ENCODE measurements around the gene TUBA4B.
"Not testable (repeated sequence)": the region's sequence is repeated elsewhere in the genome, so short reads cannot be mapped to it uniquely, and the experiment has no call there.

The TUBA4B gene

DNA sequence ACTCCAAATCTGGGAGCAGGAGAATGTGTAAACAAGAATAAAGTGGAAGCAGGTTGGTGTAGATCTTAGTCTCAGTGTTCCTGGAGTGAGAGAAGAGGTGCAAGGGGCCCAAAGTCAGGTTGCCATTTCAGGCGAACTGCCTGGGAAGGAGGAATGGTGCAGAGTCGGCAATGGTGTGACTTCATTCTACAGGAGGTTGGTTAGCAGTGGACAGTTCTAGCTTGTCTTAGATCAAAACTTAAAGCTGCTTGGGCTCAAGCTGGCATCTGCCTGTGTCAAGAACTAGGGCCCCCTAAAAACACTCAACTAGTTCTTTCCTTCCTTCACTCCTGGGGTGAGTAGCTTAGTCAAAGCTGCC lies 4.2 kb upstream of the TUBA4B start:
- DNase-seq: no peak

DNA sequence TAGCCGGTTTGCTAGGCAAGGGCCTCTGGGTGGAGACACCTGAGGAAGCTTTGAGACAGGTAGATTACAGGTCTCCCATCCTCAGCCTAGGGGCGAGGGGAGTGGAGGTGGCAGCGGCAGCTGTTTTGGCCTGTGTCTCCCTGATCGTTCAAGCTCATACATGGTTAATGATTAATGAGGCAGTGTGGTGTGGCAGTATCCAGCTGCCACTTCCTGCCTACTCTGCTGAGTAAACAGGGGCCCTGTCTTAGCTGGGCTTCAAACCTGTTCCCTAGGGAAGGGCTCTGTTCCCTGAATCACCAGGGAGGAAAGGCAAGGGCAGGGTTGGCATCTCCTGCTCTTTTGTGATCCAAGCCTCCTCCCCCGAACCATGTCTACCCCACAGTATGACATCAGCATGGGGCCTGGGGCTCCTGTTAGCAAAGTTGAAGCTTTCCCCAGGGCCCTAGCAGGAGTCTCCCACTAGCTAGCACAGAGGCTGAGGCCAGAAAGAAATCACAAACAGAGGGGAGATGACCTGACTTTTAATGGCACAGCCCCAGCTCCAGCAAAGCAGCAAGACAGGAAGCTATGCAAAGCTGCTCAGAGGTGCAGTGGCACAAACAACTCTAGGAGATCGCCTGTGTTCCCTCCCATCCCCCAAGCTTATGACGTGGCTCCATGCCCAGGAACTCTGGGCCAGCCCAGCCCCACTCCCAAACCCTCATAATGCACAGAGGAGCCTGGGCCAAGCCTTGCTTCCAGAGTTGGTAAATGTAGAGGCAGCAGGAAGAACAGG lies 3.7 kb upstream of the TUBA4B start:
- DNase-seq: peak; percentile 80

DNA sequence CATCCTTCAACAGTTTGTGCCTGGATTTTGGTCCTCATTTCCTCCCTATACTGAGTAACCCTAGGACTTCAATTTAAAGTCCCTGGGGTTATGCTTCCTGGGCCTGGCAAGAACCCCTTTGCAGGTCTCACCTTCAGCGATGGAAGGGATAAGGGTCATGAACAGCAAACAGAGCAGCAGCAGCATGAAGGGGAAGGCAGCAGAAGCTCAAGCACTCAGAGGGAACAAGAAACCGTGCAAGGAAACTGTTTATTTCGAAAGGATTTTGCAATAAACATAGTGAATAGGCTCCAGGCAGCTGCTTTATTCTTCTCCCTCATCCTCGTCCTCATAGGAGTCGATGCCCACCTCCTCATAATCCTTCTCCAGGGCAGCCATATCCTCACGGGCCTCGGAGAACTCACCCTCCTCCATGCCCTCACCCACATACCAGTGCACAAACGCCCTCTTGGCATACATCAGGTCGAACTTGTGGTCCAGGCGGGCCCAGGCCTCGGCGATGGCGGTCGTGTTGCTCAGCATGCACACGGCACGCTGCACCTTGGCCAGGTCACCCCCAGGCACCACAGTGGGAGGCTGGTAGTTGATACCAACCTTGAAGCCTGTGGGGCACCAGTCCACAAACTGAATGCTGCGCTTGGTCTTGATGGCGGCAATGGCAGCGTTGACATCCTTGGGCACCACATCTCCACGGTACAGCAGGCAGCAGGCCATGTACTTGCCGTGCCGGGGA lies 2.8 kb upstream of the TUBA4B start:
- DNase-seq: no peak

DNA sequence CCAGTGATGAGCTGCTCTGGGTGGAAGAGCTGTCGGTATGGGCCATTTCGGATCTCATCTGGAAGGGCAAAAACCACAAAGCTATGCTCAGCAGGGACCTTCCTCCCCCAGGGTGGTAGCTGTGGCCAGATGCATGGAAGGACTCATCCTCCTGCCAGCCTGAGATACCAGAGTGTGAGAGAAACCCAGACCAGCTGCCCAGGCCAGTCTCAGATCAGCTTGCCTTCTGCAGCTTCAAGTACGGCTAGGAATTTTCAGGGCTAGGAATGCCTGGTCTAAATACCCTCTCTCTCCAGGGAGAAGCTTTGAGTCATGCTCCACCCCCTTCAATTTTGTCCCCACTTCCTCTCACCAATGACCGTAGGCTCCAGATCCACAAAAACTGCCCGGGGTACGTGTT lies 1.4 kb upstream of the TUBA4B start:
- DNase-seq: no peak

DNA sequence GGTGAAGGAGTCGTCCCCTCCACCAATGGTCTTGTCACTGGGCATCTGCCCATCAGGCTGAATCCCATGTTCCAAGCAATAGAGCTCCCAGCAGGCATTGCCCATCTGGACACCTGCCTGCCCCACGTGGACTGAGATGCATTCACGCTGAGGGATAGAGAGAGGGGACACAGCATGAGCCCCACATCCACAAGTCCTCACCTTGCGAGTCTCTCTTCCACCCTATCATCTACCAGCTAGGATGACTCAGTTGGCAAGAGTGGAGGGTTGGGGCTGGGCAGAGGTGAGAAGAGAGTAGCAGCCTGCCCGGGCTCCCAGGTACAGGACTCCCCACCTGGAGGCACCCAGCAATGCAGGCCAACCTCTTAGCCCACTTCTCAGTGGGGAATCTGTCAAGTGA lies 959 bp upstream of the TUBA4B start:
- no peak for DNase-seq

DNA sequence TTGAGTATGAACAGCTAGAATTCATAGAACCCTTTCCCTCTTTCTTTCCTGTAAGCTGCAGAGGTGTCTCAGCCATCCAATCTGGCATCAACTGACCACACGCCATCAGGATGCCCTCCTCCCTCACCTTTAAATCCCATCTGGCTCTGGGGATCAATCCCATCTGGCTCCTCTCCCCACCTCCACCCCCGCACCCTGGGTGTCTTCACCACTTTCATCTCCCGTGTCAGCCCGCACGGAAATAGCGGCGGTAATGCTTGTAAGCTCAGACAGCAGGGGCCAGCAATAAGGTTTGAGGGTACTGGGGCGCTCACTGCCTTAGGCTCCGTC lies 508 bp upstream of the TUBA4B start:
- DNase-seq: peak; percentile 73

DNA sequence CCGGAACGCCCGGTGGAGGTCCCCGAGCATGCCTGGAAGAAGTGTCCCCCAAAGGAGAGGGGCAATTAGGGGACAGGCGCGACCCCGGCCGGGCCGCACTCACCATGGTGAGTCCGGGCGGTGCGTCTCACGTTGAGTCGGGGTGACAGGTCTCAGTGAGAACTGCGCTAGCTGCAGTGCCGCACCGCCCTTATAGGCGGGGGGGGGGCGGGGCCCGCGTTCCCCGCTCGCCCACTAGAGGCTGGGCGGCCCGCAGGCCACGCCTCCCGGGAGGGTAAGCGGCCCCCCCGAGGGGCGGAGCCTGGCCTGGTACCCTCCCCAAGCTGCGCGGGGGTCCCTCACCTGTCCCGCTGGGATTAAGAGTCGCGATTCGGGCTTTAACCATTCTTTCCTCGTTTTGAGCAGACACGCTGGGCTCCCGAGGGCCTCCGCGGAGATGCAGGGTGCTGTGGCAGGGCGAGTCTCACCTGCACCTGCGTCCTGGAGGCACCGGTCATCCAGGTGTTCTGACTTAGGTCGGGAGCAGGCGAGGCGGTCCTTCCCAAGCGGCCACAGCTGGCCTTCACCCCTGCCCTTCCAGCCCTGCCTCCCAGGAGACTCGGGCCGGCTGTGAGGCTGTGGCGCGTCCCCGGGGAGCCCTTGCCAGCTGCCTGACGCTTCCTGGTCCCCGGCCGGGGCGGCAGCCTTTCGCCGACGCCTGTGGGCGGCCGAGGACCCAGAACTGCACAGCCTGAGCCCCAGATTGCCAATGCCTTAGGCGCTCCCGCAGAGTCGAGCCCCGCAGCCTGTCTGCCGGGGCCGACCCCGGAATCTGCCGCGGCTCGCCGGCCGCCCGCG lies 928 bp downstream of the TUBA4B start, which contains the start of gene TUBA4A:
Gene TUBA4A (minus strand): TSS at position 166 of the 837 bp plus-strand sequence. CDS start 60 bp downstream, at position 106.
- peak; percentile 93 for DNase-seq

DNA sequence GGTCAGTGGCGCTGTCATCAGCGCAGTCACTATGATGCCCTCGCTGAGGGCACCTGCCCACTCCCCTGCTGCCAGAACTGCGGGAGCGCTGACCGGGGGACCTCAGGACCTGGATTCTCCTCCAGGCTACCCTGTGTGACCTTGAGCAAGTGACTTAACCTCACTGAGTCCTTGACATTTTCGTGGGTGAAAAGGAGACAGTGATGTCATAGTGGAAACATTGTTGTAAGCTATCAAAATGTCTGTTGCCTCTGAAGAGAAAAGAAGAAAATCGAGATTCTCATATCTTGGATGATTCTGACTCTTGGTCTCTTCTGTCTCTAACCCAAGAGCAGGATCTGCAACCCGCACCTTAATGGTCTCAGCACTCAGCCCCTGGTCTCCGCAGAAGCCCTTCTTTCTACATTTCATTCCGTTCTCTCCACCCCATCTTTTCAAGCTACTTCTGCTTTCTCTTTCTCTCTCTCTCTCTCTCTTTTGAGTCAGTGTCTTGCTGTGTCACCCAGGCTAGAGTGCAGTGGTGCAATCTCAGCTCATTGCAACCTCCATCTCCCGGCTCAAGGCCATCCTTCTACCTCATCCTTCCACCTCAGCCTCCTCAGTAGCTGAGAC lies 1.7 kb downstream of the TUBA4B start:
- DNase-seq: no peak

DNA sequence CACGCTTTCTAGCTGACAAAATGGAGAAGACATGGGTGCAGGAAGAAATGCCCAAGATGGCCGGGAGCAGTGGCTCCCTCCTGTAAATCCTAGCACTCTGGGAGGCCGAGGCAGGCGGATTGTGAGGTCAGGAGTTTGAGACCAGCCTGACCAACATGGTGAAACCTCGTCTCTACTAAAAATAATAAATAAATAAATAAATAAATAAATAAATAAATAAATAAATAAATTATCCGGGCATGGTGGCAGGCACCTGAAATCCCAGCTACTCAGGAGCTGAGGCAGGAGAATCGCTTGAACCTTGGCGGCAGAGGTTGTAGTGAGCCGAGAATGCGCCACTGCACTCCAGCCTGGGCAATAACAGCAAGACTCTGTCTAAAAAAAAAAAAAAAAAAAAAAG lies 5.9 kb downstream of the TUBA4B start:
- not testable (repeated sequence) for DNase-seq

DNA sequence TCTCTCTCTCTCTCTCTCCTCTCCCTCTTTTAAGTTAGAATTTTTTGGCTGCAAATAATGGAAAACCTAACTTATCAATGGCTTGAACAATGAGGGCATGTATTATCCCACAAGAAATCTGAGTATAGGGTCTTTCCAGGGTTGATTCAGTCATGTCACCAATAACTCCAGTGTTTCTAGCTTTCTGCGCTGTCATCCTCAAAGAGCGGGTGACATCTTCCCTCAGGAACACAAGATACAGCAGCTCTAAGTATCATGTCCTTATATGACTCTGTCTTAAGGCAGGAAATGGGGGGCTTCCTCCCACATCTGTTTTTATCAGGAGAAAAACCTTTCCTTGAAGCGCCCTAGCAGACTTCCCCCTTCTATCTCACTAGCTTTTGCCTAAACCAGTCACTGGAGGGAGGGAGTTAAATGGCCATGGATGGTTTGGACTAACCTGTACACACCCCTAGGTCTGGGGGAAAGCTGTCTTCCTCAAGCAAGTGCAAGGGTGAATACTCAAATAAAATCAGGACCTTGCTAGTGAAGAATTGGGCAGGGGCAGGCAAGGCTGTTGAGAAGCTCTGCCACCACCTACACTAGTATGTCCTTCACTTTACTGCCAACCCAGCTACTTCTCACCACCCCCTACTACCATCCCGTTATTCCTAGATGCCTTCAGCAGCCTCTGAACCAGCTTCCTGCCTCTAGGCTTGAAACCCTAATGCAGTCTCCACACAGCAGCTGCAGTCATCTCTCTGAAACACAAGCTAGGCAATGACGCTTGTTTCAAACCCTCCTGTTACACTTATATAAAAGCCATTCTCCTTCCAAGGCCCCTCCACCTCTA lies 8.2 kb downstream of the TUBA4B start:
- no peak for DNase-seq

DNA sequence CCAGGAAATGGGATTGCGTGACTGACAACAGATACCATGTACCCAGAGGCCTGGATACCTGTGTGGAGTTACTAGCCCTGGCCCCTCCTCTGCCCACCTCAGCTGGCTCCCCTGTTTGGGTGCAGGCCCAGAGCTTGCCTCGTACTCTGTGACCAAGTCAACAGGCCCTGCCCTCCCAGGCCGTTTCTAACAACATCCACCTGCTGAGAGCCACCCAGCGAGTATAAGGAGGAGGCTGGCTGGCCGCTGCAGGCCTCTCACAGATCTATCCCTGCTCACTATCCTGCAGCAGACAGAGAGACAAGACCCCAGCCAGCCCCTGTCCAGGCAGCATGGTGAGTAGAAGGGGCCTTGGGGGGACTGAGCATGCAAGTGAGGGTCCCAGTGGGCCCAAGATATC lies 13.2 kb downstream of the TUBA4B start:
- no peak for DNase-seq

DNA sequence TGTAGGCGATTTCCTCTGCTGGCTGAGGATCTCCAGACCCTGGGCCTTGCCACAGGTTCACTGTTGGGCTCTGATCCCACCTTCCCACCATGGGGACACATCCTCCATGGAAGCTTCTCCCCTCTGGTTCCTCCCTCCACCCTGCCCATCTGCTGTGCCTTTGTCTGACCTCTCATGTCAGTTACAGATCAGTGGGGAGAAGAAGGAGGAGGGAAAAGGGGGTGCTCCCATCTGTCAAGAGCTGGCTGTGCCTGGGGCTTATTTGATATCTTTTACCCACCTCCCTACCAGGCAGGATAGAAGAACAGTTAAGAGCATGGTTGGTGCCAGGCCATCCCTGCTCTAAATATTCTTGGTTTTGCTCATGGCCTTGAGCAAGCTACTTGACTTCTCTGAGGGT lies 13.8 kb downstream of the TUBA4B start:
- peak; percentile 64 for DNase-seq

DNA sequence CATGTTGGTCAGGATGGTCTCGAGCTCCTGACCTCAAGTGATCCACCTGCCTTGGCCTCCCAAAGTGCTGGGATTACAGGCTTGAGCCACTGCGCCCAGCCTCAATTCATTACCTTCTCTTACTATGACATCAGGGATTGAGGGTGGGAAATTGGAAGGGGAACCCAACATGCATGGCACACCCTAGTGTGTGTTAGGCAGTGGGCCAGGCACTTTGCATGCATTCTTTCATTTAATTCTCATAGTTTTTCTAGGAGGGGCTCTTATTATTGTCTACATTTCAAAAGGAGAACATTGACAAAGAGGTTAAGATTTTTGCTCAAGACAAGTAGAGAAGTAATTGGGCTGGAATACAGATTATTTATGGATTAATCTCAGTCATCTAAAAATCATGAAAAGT lies 15.3 kb downstream of the TUBA4B start:
- no peak for DNase-seq

DNA sequence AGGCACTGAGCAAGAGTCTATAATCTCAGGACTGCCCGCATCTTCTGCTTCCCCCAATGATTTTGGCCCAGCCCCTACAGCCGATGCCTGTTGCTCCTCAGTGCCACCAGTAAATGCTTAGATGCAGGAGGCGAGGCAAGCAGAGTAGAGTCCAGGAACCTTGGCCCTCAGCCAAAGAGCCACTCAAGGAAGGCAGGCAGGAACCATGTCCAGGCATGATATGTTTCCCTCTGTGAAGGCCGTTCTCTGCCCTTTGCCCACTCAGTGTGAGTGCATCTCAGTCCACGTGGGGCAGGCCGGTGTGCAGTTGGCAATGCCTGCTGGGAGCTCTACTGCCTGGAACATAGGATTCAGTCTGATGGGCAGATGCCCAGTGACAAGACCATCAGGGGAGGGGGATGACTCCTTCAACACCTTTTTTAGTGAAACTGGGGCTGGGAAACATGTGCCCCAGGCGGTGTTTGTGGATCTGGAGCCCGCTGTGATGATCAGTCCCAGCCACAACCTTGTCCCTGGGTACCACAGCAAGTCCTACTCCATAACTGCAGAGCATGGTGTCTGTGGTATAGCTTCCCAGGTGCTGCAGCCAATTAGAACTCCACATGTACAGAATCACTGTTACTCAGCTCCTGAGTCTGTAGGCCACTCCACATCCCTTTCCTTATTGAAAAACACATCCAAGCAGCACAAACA lies 16.5 kb downstream of the TUBA4B start:
- DNase-seq: no peak

DNA sequence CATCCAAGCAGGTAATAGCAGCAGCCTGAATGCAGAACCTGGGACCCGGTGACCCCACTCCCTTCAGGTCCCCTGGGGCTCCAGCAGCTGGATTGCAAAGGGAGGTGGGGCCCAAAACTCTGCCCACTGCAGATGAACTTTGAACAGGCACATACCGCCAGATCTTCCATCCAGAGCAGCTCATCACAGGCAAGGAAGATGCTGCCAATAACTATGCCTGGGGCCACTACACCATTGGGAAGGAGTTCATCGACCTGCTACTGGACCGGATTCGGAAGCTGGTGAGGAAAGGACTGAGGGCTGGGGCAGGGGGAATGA lies 17.0 kb downstream of the TUBA4B start:
- no peak for DNase-seq

DNA sequence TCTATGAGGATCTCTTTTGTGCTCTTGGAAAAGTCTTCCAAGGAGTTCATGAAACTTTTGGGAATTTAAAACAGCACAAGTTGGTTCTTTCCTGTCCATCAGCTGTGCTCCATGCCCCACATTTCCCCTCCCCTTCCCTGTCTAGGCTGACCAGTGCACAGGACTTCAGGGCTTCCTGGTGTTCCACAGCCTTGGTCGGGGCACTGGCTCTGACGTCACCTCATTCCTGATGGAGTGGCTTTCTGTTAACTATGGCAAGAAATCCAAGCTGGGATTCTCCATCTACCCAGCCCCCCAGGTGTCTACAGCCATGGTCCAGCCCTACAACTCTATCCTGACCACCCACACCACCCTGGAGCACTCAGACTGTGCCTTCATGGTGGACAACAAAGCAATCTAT lies 18.0 kb downstream of the TUBA4B start:
- no peak for DNase-seq

DNA sequence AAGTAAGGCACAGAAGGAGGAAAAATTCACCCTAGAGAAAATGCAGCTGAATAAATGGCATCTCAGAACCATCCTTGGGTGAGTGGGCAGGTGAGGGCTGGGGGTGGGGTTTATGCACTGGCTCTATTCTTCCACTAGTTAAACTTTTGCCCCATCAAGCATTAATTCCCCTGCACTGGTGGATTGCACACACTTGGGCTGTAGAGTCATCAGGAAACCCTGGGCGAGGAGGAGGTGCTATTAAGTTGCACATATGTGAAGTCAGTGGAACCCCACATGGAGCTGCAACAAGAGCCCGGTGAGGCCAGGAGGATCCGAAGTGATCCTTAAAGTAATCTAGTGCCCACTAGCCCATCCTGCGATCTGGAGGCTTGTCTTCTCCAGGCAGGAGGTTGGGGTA lies 19.3 kb downstream of the TUBA4B start:
- no peak for DNase-seq

DNA sequence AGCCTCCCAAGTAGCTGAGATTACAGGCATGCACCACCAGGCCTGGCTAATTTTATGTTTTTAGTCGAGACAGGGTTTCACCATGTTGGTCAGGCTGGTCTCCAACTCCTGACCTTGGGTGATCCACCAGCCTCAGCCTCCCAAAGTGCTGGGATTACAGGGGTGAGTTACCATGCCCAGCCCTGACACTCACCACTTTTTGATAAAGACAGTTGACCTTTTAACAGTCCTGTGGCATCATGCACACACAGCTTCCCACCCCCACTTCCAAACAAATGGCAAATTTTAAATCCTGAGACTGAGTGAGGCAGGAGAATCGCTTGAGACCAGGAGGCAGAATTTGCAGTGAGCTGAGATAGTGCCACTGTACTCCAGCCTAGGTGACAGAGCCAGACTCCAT lies 20.0 kb downstream of the TUBA4B start:
- peak; percentile 39 for DNase-seq

DNA sequence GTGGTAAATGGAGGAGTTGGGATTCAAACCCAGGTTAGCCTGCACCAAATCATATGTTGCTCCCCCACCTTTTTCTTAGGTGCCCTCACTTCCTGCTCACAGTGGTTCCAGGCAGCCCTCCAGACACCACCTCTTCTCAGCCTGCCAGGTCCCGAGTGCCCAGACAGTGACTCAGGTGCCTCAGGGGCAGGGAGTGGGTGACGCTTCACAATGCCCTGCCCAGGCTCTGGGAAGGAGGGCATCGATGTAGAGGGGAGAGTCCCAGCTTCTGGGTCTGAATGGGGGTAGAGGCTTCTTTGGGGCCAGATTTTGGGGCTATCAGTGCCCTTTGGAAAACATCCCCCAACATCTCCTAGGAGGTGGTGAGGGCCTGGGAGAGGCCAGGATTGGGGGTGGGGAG lies 20.9 kb downstream of the TUBA4B start:
- no peak for DNase-seq

DNA sequence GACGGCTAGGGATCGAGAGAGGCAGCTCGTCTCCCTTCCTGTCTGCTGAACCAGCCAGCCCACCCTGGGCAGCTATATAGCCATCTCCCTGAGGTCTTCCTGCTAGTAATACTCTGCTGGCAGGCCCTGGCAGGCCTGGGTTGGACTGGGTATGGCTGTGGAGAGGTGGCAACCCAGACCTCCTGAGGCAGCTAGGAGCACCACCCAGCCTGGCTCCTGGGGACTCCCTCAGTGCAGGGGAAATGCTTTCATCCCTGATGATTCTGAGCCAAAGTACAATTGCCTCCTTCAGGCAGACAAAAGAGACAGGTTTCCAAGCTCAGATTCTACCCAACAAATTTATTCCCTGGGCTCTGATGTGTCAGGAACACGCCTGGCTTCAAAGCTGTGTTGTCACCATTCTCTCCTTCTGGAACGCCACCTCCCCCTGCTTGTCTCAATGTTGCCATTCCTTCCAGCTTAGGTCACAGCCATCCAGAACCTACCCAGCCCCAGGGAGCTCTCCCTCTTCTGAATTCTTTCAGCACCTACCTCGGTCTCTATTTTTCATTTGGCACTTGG lies 21.4 kb downstream of the TUBA4B start:
- no peak for DNase-seq

All from NCI-H82 (cell line).